AG10803 (cell line): ENCODE results near the gene PHLDB1.

Experiments used
- DNase-seq: peaks from one replicate; pipeline ENCODE4 v3.0.0; 2010; ENCODE audit warnings: low read depth
- H3K4me3 ChIP-seq: 2 replicates; pipeline ENCODE4 v1.5.1; 2011; ENCODE audit warnings: mild to moderate bottlenecking, low read length, control low read depth
- TF ChIP-seq, protein P1 (sequence below): conservative IDR thresholded peaks from 2 replicates; pipeline ENCODE4 v1.5.1; 2011; ENCODE audit warnings: mild to moderate bottlenecking, low read length, control low read depth, inconsistent platforms

The PHLDB1 gene

DNA sequence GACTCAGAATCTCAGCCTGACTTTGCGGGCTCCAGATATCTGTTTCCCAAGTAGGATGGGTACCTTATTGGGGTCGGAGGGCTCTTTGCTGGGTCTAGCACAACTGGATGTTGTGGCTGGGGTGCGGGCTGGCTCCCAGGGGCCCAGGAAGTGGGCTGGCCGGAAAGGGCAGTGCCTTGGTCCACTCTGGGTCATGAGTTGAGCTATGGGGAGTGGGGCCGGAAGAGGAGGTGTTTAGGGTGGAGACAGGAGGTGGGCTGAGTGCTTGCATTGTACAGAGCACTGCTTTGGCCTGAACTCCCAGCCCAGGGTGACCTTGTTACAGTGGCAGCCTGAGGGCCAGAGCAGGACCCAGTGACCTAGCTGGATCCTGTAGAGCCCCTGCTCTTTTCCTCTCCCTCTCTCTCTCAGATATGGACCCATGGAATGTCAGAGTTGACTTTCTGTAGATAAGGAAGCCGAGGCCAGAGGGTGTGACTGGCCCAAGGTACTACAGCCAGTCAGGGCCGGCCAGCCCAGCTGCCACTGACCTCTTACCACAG, 13.2 kb downstream of the PHLDB1 start:
- DNase-seq, result no peak
- TF ChIP-seq, protein P1, sequence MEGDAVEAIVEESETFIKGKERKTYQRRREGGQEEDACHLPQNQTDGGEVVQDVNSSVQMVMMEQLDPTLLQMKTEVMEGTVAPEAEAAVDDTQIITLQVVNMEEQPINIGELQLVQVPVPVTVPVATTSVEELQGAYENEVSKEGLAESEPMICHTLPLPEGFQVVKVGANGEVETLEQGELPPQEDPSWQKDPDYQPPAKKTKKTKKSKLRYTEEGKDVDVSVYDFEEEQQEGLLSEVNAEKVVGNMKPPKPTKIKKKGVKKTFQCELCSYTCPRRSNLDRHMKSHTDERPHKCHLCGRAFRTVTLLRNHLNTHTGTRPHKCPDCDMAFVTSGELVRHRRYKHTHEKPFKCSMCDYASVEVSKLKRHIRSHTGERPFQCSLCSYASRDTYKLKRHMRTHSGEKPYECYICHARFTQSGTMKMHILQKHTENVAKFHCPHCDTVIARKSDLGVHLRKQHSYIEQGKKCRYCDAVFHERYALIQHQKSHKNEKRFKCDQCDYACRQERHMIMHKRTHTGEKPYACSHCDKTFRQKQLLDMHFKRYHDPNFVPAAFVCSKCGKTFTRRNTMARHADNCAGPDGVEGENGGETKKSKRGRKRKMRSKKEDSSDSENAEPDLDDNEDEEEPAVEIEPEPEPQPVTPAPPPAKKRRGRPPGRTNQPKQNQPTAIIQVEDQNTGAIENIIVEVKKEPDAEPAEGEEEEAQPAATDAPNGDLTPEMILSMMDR, result no peak
- peak overlapping the region; percentile 79 for H3K4me3 ChIP-seq

DNA sequence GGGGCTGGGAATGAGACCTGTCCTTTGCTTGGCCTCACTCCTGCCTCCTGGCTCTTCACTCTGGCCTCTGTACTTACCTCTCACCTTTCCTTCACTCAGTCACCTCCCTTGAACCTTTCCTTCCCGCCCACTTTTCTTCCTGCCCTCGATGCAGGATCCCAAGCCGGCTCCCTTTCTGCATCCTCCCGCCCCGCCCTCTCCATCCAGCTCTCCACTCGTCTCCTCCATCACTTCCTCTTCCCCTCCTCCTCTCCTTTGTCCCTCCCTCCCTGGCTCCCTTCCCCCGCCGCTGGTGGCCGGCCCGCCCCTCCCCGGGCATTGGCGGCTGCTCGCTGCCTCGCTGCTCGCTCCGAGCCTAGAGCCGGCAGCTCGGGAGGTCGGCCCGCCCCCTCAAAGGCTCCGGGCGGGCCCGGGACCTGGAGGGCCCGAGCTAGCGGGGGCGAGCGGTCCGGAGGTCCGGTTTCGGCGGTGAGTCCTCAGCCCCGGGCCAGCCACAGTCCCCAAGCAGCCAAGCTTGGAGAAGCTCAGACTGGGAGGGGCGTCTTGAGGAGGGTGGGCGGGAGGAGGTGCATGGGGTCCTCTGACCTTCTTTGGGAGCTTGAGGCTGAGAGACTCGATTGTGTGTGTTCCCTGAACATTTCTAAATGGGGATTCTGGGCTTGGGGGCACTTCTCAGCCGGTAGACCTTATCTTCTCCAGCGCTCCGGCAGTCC, 13.8 kb downstream of the PHLDB1 start:
- TF ChIP-seq, protein P1, result no peak
- H3K4me3 ChIP-seq, result peak overlapping the region; percentile 79
- peak; percentile 86 for DNase-seq

DNA sequence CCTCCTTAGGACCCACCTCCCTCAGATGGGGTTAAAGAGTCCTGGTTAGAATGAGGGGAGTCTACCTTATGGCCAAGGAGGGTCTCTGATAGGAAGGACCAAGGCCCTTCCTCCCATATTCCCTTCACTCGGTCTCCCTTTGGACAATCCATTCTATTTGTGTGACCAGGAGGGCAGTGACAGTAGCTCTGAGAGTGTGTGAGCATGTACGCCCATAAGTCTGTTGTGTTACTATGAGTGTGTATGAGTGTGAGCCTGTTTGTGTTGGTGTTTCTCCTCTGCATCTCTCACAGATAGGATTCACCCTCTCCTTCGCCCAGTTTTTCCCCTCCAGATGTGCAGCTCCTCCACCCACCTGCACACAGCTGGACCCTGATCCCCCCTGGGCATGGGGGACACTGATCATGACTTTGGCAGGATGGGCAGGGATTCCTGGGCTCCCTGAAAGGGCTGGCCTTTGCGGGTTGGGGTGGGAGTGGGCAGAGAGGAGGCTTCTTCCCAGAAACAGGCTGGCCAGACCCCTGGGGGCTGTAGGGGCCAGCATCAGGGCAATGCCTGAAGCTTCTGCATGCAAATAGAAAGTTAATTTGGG, 14.5 kb downstream of the PHLDB1 start:
- peak overlapping the region; percentile 79 for H3K4me3 ChIP-seq
- TF ChIP-seq, protein P1, result no peak
- no peak for DNase-seq

DNA sequence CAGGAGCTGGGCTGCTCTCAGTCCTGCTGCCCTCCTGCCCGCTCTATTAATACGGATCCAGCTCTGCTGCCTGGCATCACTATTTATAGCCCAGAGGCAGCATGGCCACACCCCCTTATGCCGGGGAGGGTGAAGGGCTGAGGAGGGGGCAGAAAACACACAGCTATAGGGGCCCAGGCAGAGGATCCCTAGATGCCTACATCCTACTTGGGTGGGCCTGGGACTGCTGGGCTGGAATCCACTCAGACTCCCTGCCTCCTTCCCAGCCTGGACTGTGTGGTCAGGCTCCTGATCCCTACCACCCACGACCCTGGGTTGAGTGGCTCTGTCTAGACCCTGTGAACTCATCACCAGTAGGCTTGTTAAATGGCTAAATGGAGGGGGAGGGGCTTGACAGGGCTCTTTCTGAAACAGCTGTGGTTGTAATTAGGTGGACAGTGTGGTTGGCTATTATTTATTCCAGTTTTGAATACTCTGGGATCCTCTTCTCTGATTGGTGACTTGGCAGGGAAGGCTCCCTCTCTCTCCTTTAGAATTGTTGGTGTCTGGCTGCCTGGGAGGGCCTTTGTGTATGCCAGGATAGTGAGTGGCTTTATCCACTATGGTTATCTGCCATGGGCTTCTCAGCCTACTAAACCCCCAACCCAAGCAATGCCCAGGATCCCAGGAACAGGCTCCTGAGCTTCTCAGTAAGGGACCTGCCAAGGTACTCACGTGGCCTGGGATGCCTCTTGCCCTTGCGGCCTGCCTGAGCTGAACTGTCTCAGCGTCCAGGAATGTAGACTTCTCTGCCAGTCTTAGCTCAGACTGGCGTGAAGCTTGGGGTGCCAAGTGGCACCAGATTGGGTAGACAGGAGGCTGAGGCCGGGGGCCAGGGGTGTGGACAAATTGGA, 15.2 kb downstream of the PHLDB1 start:
- peak; percentile 91 for DNase-seq
- peak overlapping the region; percentile 79 for H3K4me3 ChIP-seq
- TF ChIP-seq, protein P1, result no peak

DNA sequence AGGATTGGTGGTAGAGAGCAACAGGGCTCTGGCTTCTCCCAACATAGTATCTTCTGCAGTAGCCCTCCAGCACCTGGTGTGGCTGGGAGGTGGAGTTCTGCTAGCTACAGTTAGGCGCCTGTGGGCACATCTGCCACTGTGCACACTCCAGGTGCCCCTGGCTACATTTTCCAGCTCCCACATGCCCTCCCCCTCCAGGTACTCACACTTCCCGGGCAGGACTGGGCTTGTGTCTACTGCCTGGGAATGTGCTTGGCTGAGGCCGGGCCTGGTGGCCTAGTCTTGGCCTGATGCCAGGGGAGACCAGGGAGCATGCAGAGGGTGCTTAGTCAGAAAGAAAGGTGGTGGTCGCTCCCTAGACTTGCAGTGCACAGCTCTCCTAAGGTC, 15.8 kb downstream of the PHLDB1 start:
- TF ChIP-seq, protein P1, result no peak
- H3K4me3 ChIP-seq, result peak overlapping the region; percentile 38
- peak; percentile 48 for DNase-seq

DNA sequence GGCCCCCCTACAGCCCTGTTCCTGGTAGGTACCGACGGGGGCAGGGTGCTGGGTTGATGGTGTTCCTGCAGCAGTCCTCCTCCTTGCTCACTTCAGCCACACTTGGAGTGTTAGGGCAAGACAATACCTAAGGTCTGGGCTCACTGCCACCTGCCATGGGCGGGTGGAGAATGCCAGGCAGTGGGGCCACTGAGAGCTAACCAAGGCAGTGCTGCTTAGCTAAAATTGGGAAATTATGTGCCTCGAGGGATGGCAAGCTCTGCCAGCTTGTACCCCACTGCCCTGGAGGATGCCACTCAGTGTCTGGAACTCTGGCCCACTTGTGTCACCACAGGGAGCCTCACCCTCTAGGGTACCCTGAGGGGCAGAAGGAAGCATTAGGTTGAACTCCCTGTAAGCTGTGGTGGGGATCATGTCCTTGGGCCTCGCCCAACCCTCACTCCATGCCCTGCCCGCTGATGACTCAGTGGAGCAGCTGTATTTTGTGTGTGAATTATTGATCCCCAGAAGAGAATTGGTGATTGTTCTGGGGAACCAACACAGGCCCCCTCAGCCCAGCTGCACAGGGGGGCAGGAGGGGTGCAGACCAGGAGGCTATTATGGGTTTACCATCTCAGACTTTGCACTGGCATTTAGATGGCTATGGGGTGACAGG, 17.7 kb downstream of the PHLDB1 start:
- TF ChIP-seq, protein P1, result no peak
- DNase-seq, result no peak

More for the DNA sequence above, 17.7 kb downstream of the PHLDB1 start:
- no peak overlapping the region for H3K4me3 ChIP-seq
